Posterior vena cava (tissue), 2 donors: ENCODE measurements around the gene PAWR. TPM values are rescaled to one million over a fixed set of nuclear protein-coding genes. Genes with fewer than 3 reads are reported as not detected.

Experiments used
- DNase-seq: peaks from one replicate; pipeline ENCODE4 v3.0.0-alpha.2; 2020; ENCODE audit warnings: low spot score
- intact Hi-C, 2 donors: fragments of 100-400 bp; cut with DNase I; formaldehyde crosslinking; loops; one replicate each; pipeline versions ENCODE4 v1.14.1 to v1.14.2; 2022 to 2023
- long read RNA-seq, 2 donors: library from polyadenylated mRNA; unstranded; transcript quantifications; one replicate each; pipeline ENCODE4 v2.0.0, GENCODE V29; 2020 to 2021
- total RNA-seq, 2 donors: library from RNA; stranded (reverse); fragmentation: NEBNext Ultra II Directional; extraction: Animal tissue kit (Norgen Biotek cat#: 25700); gene quantifications; one replicate each; pipeline ENCODE4 v1.2.1, GENCODE V29; 2021
- donor health status: DM: yes; HTN: yes; CAD: no.
- donor health status: DM: yes; HTN: yes; CAD: no.

The PAWR gene
- 100 to 1,000 TPM; 148 to 218 TPM for total RNA-seq
- long read RNA-seq, donor 1, full-length matches to known transcripts = 18 of 48 reads
- long read RNA-seq, donor 1, partial matches to known transcripts = 17 of 48 reads
- long read RNA-seq, donor 1, other reads (novel, unspliced or antisense) = 13 of 48 reads
- long read RNA-seq, donor 2, partial matches to known transcripts = 3 of 18 reads
- long read RNA-seq, donor 2, other reads (novel, unspliced or antisense) = 15 of 18 reads

- intact Hi-C loops = loop anchor here in 1 of 2 donors (5.0 to 10.0 kb wide), 2 partner anchors 134 to 244 kb away; partner anchors contain the start of gene PPP1R12A
- DNase-seq = peak; percentile 86
Observed at GRCh38 chr12:79690638-79691510, at the start of gene PAWR. TSS of gene PAWR (minus strand) at chr12:79690964. CDS start at chr12:79690244, 720 bp downstream.

- intact Hi-C loops = no loop called here
- no peak for DNase-seq
Observed at GRCh38 chr12:79737875-79738718, 47.3 kb upstream of the PAWR start.

GRCh38 chr12:79732638-79733037 is 41.9 kb upstream of the PAWR start:
- intact Hi-C loops = no loop called here
- DNase-seq = no peak

- no peak for DNase-seq
- intact Hi-C loops = no loop called here
Observed at GRCh38 chr12:79725987-79726386, 35.2 kb upstream of the PAWR start.

GRCh38 chr12:79717006-79717405 is 26.2 kb upstream of the PAWR start:
- intact Hi-C loops = no loop called here
- no peak for DNase-seq

- DNase-seq = no peak
- intact Hi-C loops = no loop called here
Observed at GRCh38 chr12:79715308-79715707, 24.5 kb upstream of the PAWR start.

- DNase-seq = no peak
- intact Hi-C loops = no loop called here
Observed at GRCh38 chr12:79710707-79711483, 20.1 kb upstream of the PAWR start.

GRCh38 chr12:79707830-79708229 is 17.1 kb upstream of the PAWR start:
- no peak for DNase-seq
- intact Hi-C loops = no loop called here

GRCh38 chr12:79706676-79707075 is 15.9 kb upstream of the PAWR start:
- DNase-seq = no peak
- intact Hi-C loops = no loop called here

GRCh38 chr12:79706156-79706555 is 15.4 kb upstream of the PAWR start:
- intact Hi-C loops = no loop called here
- DNase-seq = no peak

GRCh38 chr12:79698966-79699365 is 8.2 kb upstream of the PAWR start:
- intact Hi-C loops = loop anchor here in 1 of 2 donors (10.0 kb wide), 1 partner anchor 236 kb away; the partner anchor contains the start of gene PPP1R12A
- no peak for DNase-seq

- intact Hi-C loops = loop anchor here in 1 of 2 donors (10.0 kb wide), 1 partner anchor 238 kb away; the partner anchor contains the start of gene PPP1R12A
- no peak for DNase-seq
Observed at GRCh38 chr12:79696416-79696815, 5.7 kb upstream of the PAWR start.

GRCh38 chr12:79692860-79693577 is 2.3 kb upstream of the PAWR start:
- no peak for DNase-seq
- intact Hi-C loops = loop anchor here in 1 of 2 donors (5.0 to 10.0 kb wide), 2 partner anchors 136 to 242 kb away; partner anchors contain the start of gene PPP1R12A

GRCh38 chr12:79691511-79692248 is 916 bp upstream of the PAWR start:
- intact Hi-C loops = loop anchor here in 1 of 2 donors (5.0 to 10.0 kb wide), 2 partner anchors 134 to 243 kb away; partner anchors contain the start of gene PPP1R12A

GRCh38 chr12:79690142-79690637 is 574 bp downstream of the PAWR start:
- intact Hi-C loops = loop anchor here in 1 of 2 donors (5.0 to 10.0 kb wide), 2 partner anchors 133 to 245 kb away; partner anchors contain the start of gene PPP1R12A
- peak; percentile 81 for DNase-seq

More at GRCh38 chr12:79691511-79692248, 916 bp upstream of the PAWR start:
- no peak for DNase-seq

- intact Hi-C loops = loop anchor here (5.0 to 10.0 kb wide), 3 partner anchors 132 to 245 kb away; partner anchors contain the start of gene PPP1R12A (in 1 of the 2)
- peak; percentile 85 for DNase-seq
Observed at GRCh38 chr12:79689477-79690141, 1.2 kb downstream of the PAWR start.
